Left lung (tissue), 10 donors: ENCODE data around the gene OSBP2. TPM values are rescaled to one million over a fixed set of nuclear protein-coding genes. Genes with fewer than 3 reads are reported as not detected.
A peak's percentile ranks its signal among the peaks of the same experiment; 100 is the strongest.

ENCODE experiments used
- ATAC-seq: fragments of 200-7000 bp; cut with Tn5 transposase; one replicate; pipeline ENCODE4 v1.9.1; 2020; ENCODE audit warnings: moderate library complexity
- DNase-seq, 4 donors: peaks; one replicate each; pipeline ENCODE4 v3.0.0-alpha.2; 2013 to 2020
- H3K27ac ChIP-seq, 2 donors: fragments of 200-600 bp; sonication (generic) in 1 of 2; one replicate each; pipeline versions ENCODE4 v1.5.0 to v1.8.0; 2020 to 2021
- H3K27me3 ChIP-seq, 2 donors: fragments of 200-600 bp; sonication (generic) in 1 of 2; one replicate each; pipeline versions ENCODE4 v1.5.0 to v1.8.0; 2020 to 2021
- H3K36me3 ChIP-seq, 2 donors: fragments of 200-600 bp; sonication (generic) in 1 of 2; one replicate each; pipeline versions ENCODE4 v1.5.0 to v1.8.0; 2020 to 2021
- H3K4me1 ChIP-seq, 2 donors: fragments of 200-600 bp; one replicate each; pipeline ENCODE4 v1.8.0; 2021
- H3K4me3 ChIP-seq, 2 donors: fragments of 200-600 bp; sonication (generic) in 1 of 2; one replicate each; pipeline versions ENCODE4 v1.5.0 to v1.8.0; 2020 to 2021; ENCODE audit warnings: mild to moderate bottlenecking in 1 of 2
- H3K9me3 ChIP-seq, 2 donors: fragments of 200-600 bp; sonication (generic) in 1 of 2; one replicate each; pipeline versions ENCODE4 v1.5.0 to v1.8.0; 2020 to 2021
- intact Hi-C, 2 donors: fragments of 100-400 bp; cut with DNase I; formaldehyde crosslinking; loops; one replicate each; pipeline versions ENCODE4 v1.11.2 to v1.14.2; 2022
- polyA plus RNA-seq, 6 donors: library from polyadenylated mRNA; unstranded; fragments of 120-200 nt; gene quantifications; one replicate each; pipeline ENCODE4 v1.2.1, GENCODE V29; 2013; ENCODE audit not compliant: insufficient read length in 6 of 6
- total RNA-seq, 2 donors: library from RNA; stranded (reverse); fragmentation: NEBNext Ultra II Directional; extraction: Animal tissue kit (Norgen Biotek cat#: 25700); gene quantifications; one replicate each; pipeline ENCODE4 v1.2.1, GENCODE V29; 2021
- TF ChIP-seq, protein P1 (sequence below), 2 donors: fragments of 200-600 bp; sonication (generic) in 1 of 2; IDR thresholded peaks; one replicate each; pipeline versions ENCODE4 v1.5.0 to v1.8.0; 2021; ENCODE audit warnings: antibody characterized with exemption in 2 of 2
- donor health status: DM: no; HTN: yes; CAD: no.
- donor health status: DM: no; HTN: no; CAD: no.

Gene OSBP2
- total and polyA plus RNA-seq, 8 donors, result 4.0 to 21.0 (median 15.8) TPM

DNA sequence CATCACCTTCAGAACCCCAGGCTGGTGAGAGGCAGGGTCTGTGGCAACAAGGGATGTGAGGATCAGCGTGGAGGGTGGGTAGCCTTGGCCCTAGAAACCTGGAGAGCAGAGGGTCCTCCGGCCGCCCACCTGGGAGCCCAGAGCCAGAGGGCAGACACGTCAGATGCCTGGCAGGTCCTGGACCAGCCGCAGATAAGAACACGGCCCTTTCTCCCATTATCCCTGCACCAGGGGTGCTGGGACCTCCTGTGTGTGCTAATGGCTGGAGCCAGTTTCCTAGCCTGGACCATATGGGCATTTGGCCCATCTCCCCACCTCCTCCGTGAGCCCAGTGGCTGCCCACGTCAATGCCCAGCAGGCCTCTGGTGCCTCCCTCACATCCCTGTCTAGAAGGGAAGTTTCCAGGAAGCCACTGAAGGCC lies 185.5 kb downstream of the OSBP2 start:
- TF ChIP-seq, protein P1, sequence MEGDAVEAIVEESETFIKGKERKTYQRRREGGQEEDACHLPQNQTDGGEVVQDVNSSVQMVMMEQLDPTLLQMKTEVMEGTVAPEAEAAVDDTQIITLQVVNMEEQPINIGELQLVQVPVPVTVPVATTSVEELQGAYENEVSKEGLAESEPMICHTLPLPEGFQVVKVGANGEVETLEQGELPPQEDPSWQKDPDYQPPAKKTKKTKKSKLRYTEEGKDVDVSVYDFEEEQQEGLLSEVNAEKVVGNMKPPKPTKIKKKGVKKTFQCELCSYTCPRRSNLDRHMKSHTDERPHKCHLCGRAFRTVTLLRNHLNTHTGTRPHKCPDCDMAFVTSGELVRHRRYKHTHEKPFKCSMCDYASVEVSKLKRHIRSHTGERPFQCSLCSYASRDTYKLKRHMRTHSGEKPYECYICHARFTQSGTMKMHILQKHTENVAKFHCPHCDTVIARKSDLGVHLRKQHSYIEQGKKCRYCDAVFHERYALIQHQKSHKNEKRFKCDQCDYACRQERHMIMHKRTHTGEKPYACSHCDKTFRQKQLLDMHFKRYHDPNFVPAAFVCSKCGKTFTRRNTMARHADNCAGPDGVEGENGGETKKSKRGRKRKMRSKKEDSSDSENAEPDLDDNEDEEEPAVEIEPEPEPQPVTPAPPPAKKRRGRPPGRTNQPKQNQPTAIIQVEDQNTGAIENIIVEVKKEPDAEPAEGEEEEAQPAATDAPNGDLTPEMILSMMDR (IDR thresholded peaks at IDR 0.05), result no peak
- Histone ChIP-seq H3K27me3 (no peaks in the 10 kb centered on the region), H3K36me3 (no peaks in the 10 kb centered on the region), H3K9me3 (no peaks in the 10 kb centered on the region), H3K27ac (no peak overlapping the region), H3K4me1 (no peaks in the 10 kb centered on the region), H3K4me3 (no peak overlapping the region)
- intact Hi-C loops, result no loop called here
- no peak for ATAC-seq
- no peak for DNase-seq

DNA sequence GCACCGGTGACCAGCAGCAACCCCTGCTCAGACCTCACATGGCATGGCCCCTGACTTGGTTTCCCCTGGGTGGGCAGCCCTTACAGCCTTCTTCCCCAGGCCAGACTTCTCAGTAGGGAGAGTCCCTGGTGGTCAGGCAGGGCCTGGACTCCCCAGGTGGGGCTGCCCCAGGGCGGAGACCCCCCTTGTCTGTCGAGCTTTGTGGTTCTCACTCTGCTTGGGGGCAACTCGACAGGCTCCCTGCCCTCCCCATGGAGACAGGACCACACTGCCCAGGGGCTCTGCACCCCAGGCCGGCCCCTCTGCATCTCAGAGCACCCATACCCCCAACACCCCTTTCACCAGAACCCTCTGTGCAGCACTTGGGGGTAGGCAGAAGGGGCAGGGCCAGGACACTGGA lies 186.2 kb downstream of the OSBP2 start:
- ATAC-seq (no peak), DNase-seq (no peak)
- intact Hi-C loops, result no loop called here
- no peak overlapping the region for H3K27ac ChIP-seq
- TF ChIP-seq, protein P1 (IDR thresholded peaks at IDR 0.05), result no peak
- no peaks in the 10 kb centered on the region for H3K9me3 ChIP-seq
- H3K4me1 ChIP-seq, result no peaks in the 10 kb centered on the region
- no peaks in the 10 kb centered on the region for H3K36me3 ChIP-seq
- H3K4me3 ChIP-seq, result no peak overlapping the region
- no peaks in the 10 kb centered on the region for H3K27me3 ChIP-seq

DNA sequence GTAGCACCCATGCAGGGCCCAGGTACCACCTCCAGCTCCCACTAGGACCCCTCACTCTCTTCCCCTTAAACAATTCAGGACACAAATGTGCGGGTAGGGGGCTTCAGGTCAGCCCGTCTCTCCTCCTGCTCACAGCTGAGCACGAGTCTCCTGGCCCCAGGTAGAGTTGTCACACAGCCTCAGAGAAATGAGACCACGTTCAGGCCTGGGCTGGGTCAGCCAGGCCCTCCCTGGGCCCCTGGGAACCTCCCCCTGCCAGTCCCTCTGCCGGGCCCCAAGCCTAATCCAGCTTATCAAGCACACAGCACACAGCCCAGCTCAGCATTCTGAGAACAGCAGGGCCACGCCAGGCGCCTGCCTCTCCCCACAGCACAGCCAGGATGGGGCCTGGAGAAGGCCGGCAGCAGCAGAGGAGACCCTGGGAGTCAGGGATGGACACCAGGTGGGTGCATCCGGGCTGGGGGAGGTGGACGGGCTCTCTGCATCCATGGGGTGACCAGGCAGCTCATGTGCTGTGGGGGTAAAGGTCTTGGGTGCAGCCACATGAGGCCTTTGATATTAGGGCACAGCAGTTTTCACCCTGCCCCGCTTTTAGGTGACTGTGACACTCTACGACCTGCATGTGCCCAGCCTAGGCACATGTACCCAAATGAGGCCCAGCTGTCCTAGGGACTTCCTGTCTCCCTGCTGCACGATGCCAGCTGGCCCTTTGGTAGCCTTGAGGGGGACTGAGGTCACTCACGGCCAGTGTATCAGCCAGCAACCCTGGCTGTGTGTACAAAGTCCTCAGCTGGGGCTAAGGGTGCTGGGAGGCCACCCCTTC lies 186.9 kb downstream of the OSBP2 start:
- DNase-seq, result peak in 2 of 4 donors; percentile 45 to 65
- no peaks in the 10 kb centered on the region for H3K27me3 ChIP-seq
- ATAC-seq, result no peak
- no peaks in the 10 kb centered on the region for H3K36me3 ChIP-seq
- H3K4me3 ChIP-seq, result no peak overlapping the region
- intact Hi-C loops, result no loop called here
- TF ChIP-seq, protein P1 (IDR thresholded peaks at IDR 0.05), result no peak
- H3K4me1 ChIP-seq, result no peaks in the 10 kb centered on the region
- no peak overlapping the region for H3K27ac ChIP-seq
- no peaks in the 10 kb centered on the region for H3K9me3 ChIP-seq

GRCh38 chr22:30882184-30882717 lies 187.6 kb downstream of the OSBP2 start:
- H3K36me3 ChIP-seq, result no peaks in the 10 kb centered on the region
- no peak for DNase-seq
- no peaks in the 10 kb centered on the region for H3K9me3 ChIP-seq
- intact Hi-C loops, result no loop called here
- no peak for ATAC-seq
- TF ChIP-seq, protein P1 (IDR thresholded peaks at IDR 0.05), result no peak
- H3K27ac ChIP-seq, result no peak overlapping the region
- no peaks in the 10 kb centered on the region for H3K4me1 ChIP-seq
- no peak overlapping the region for H3K4me3 ChIP-seq
- no peaks in the 10 kb centered on the region for H3K27me3 ChIP-seq

DNA sequence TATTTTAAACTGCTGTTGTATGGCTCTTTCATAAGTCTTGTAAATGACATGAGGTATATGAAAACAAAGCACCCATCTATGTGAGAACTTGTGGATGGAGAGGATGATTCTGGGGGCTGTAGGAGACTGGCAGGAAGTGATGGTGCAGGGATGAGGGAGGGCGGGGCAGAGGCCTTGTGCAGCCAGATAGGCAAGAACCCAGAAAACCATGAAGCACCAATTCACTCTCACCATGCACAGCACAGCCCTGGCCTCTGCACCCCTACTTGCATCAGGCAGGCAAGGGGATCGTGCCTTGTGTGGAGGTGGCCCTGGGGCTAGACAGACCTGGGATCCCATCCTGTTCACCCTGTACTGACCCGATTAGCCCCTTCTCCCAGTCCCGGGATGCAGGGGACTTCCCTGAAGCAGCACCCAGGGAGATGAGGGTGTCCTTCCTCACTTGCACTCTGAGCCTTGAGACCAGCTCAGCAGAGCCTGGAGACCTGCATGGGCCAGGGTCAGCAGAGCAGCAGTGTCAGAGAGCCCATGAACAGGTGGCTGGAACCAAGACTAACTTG lies 188.4 kb downstream of the OSBP2 start:
- Histone ChIP-seq H3K9me3 (no peaks in the 10 kb centered on the region), H3K27me3 (no peaks in the 10 kb centered on the region), H3K27ac (no peak overlapping the region), H3K4me3 (no peak overlapping the region), H3K36me3 (no peaks in the 10 kb centered on the region), H3K4me1 (no peaks in the 10 kb centered on the region)
- DNase-seq, result peak in 1 of 4 donors; percentile 34
- intact Hi-C loops, result no loop called here
- TF ChIP-seq, protein P1 (IDR thresholded peaks at IDR 0.05), result no peak
- no peak for ATAC-seq
